Parathyroid adenoma (tissue), 2 donors: ENCODE data around the gene XPNPEP3.
"Not testable (repeated sequence)": the region's sequence is repeated elsewhere in the genome, so short reads cannot be mapped to it uniquely, and the experiment has no call there.

Experiments used
- H2AFZ ChIP-seq: fragments of 300-600 bp; sonication (generic); one replicate; pipeline ENCODE4 v1.7.0; 2017; ENCODE audit warnings: antibody characterized with exemption, mild to moderate bottlenecking
- H3K27ac ChIP-seq: fragments of 300-600 bp; sonication (generic); one replicate; pipeline ENCODE4 v1.7.0; 2017
- H3K27me3 ChIP-seq: fragments of 300-600 bp; sonication (generic); one replicate; pipeline ENCODE4 v1.7.0; 2017; ENCODE audit warnings: low read length; ENCODE audit not compliant: control insufficient read depth, insufficient read depth
- H3K36me3 ChIP-seq: fragments of 300-600 bp; sonication (generic); one replicate; pipeline ENCODE4 v1.7.0; 2017; ENCODE audit warnings: low read length; ENCODE audit not compliant: control insufficient read depth, insufficient read depth
- H3K4me1 ChIP-seq: fragments of 300-600 bp; sonication (generic); one replicate; pipeline ENCODE4 v1.7.0; 2017; ENCODE audit warnings: control low read depth
- H3K4me2 ChIP-seq: fragments of 300-600 bp; sonication (generic); one replicate; pipeline ENCODE4 v1.7.0; 2017; ENCODE audit warnings: low read length
- H3K4me3 ChIP-seq: fragments of 300-600 bp; sonication (generic); one replicate; pipeline ENCODE4 v1.7.0; 2017; ENCODE audit warnings: low read depth, low read length
- H3K79me2 ChIP-seq: fragments of 300-600 bp; sonication (generic); one replicate; pipeline ENCODE4 v1.7.0; 2017; ENCODE audit warnings: control low read depth
- H3K9ac ChIP-seq: fragments of 300-600 bp; sonication (generic); one replicate; pipeline ENCODE4 v1.7.0; 2017; ENCODE audit warnings: mild to moderate bottlenecking
- H3K9me3 ChIP-seq: fragments of 300-600 bp; sonication (generic); one replicate; pipeline ENCODE4 v1.7.0; 2017; ENCODE audit warnings: low read length; ENCODE audit not compliant: control insufficient read depth
- CTCF ChIP-seq: fragments of 300-600 bp; sonication (generic); IDR thresholded peaks from one replicate; pipeline ENCODE4 v1.7.0; 2017; ENCODE audit warnings: antibody characterized with exemption, mild to moderate bottlenecking
- donor health status: primary hyperparathyroidism.

The XPNPEP3 gene

GRCh38 chr22:40857309-40857855 lies 434 bp downstream of the XPNPEP3 start:
- H3K27me3 ChIP-seq: no peaks in the 10 kb centered on the region
- peak overlapping the region; percentile 89 for H2AFZ ChIP-seq
- H3K4me2 ChIP-seq: peak overlapping the region; percentile 88
- TF ChIP-seq CTCF: no peak
- peak overlapping the region; percentile 92 for H3K4me3 ChIP-seq
- peaks cover 2% of the 10 kb centered on the region for H3K4me1 ChIP-seq
- H3K9ac ChIP-seq: peak overlapping the region; percentile 76
- no peaks in the 10 kb centered on the region for H3K9me3 ChIP-seq
- H3K27ac ChIP-seq: peak overlapping the region; percentile 98
- H3K79me2 ChIP-seq: peaks cover 22% of the 10 kb centered on the region
- H3K36me3 ChIP-seq: no peaks in the 10 kb centered on the region

DNA sequence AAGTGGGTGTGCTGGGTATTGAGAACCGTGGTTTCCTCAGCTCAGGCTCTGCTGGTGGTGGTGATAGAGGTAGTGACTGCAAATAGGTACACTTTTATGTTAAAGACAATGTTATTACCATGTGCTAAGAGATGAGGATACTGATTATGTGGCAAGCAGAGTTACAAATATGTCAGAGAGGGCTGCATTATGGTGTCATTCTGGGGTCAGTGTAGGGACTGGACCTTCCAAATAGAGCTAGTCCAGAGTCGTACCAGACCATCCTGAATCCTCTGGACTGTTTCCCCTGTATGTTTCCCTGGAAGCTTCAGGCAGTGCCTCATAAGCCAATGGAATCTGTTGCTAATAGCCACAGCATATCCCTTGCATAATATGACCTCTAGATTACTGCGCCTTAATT lies 5.1 kb downstream of the XPNPEP3 start, which contains the start of gene DNAJB7:
Gene DNAJB7, minus strand, starts transcription at position 101 of the 400 bp plus-strand sequence. CDS start 119 bp downstream, outside the sequence.
- Histone ChIP-seq H3K9ac (peak within 1 kb of the TSS; percentile 19), H3K27me3 (no peaks in the 10 kb centered on the region), H3K4me2 (no peak within 1 kb of the TSS), H3K36me3 (no peaks in the 10 kb centered on the region), H3K27ac (no peak within 1 kb of the TSS), H3K4me1 (no peaks in the 10 kb centered on the region), H2AFZ (no peak within 1 kb of the TSS), H3K4me3 (no peak within 1 kb of the TSS), H3K79me2 (peaks cover 12% of the 10 kb centered on the region), H3K9me3 (no peaks in the 10 kb centered on the region)
- no peak for TF ChIP-seq CTCF

DNA sequence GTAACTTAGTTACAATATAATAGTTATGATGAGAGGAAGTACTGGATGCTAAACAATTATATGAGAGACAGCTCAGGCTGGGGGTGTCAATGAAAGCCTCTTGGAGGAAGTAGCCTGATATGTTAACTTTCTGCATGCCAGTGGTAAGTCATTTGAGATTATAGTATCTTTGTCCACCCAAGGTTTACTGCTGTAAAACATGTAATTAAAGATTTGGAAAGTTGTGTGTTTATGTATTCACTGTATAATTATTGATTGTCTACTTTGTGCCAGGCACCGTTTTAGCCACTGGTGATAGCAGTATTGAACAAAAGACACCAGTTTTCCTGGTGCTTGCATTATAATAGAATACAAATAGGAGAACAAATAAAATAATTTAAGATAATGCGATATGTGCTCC lies 5.6 kb downstream of the XPNPEP3 start:
- TF ChIP-seq CTCF: no peak
- Histone ChIP-seq H3K4me1 (no peaks in the 10 kb centered on the region), H2AFZ (no peak overlapping the region), H3K79me2 (peaks cover 12% of the 10 kb centered on the region), H3K27ac (no peak overlapping the region), H3K9me3 (no peaks in the 10 kb centered on the region), H3K27me3 (no peaks in the 10 kb centered on the region), H3K4me2 (no peak overlapping the region), H3K36me3 (no peaks in the 10 kb centered on the region), H3K9ac (peak overlapping the region; percentile 19), H3K4me3 (no peak overlapping the region)

- Histone ChIP-seq H3K36me3 (no peaks in the 10 kb centered on the region), H3K4me1 (no peaks in the 10 kb centered on the region), H3K27ac (no peak overlapping the region), H3K4me3 (no peak overlapping the region), H3K79me2 (peaks cover 10% of the 10 kb centered on the region), H2AFZ (no peak overlapping the region), H3K9ac (no peak overlapping the region), H3K9me3 (no peaks in the 10 kb centered on the region), H3K4me2 (no peak overlapping the region), H3K27me3 (no peaks in the 10 kb centered on the region)
- TF ChIP-seq CTCF: no peak
Observed at GRCh38 chr22:40867109-40867508, 10.2 kb downstream of the XPNPEP3 start.

- H3K9me3 ChIP-seq, H3K36me3 ChIP-seq, H2AFZ ChIP-seq, H3K79me2 ChIP-seq, H3K27ac ChIP-seq, H3K4me1 ChIP-seq, H3K27me3 ChIP-seq, H3K9ac ChIP-seq, H3K4me3 ChIP-seq, H3K4me2 ChIP-seq: not testable (repeated sequence)
Observed at GRCh38 chr22:40868379-40868778, 11.4 kb downstream of the XPNPEP3 start.
